ENCODE data around the gene MXRA8.
A peak's percentile ranks its signal among the peaks of the same experiment; 100 is the strongest.

The MXRA8 gene

GRCh38 chr1:1307261-1307922 is 51.0 kb downstream of the MXRA8 start:
- no peak for DNase-seq (ENCODE audit: low spot score)

- no peak for DNase-seq (ENCODE audit: low spot score)
These were observed 51.6 kb downstream of the MXRA8 start for GRCh38 chr1:1306661-1307260.

- DNase-seq (ENCODE audit: low spot score): no peak
These were observed 52.2 kb downstream of the MXRA8 start for GRCh38 chr1:1306070-1306660.

GRCh38 chr1:1305300-1306069 is 52.9 kb downstream of the MXRA8 start:
- DNase-seq (ENCODE audit: low spot score): peak; percentile 57

GRCh38 chr1:1304331-1305299 is 53.7 kb downstream of the MXRA8 start:
- no peak for DNase-seq (ENCODE audit: low spot score)

GRCh38 chr1:1303736-1304135 is 54.6 kb downstream of the MXRA8 start:
- DNase-seq (ENCODE audit: low spot score): no peak

GRCh38 chr1:1302951-1303509 is 55.3 kb downstream of the MXRA8 start:
- no peak for DNase-seq (ENCODE audit: low spot score)

Measured in activated CD4-positive, alpha-beta T cell treated with anti-CD3 and anti-CD28 coated beads, Interleukin-2, Interleukin-4, amounts not matched to agents 100 ng/mL and 50 ng/mL, durations not matched to agents 16 hours and 8 hours (primary cell).